Lower leg skin (tissue), 4 donors: ENCODE results near the gene STX8. TPM values are rescaled to one million over a fixed set of nuclear protein-coding genes. Genes with fewer than 3 reads are reported as not detected.

ENCODE experiments used
- DNase-seq, 2 donors: peaks; one replicate each; pipeline ENCODE4 v3.0.0-alpha.2; 2019; ENCODE audit warnings: low spot score in 2 of 2
- H3K4me3 ChIP-seq: fragments of 200-600 bp; sonication (generic); 2 replicates; pipeline ENCODE4 v1.5.1; 2017; ENCODE audit warnings: mild to moderate bottlenecking, low read depth; ENCODE audit not compliant: poor library complexity, severe bottlenecking
- POLR2A ChIP-seq, 2 donors: fragments of 450-650 bp; IDR thresholded peaks; one replicate each; pipeline ENCODE4 v1.6.1; 2016 to 2017; ENCODE audit warnings: antibody characterized with exemption in 2 of 2, mild to moderate bottlenecking in 1 of 2, moderate library complexity in 1 of 2
- WGBS, 2 donors: methylation state at CpG; one replicate each; pipeline ENCODE4 v1.1.5; 2018; 5-methylcytosine and 5-hydroxymethylcytosine counted together
- intact Hi-C: fragments of 100-400 bp; cut with DNase I; formaldehyde crosslinking; loops from one replicate; pipeline ENCODE4 v1.15.0; 2023; ENCODE audit warnings: low total_unique reads
- total RNA-seq, 4 donors: library from RNA; depleted of rRNA; stranded (reverse); fragments of >200 nt; gene quantifications; one replicate each; pipeline ENCODE4 v1.1.0, GENCODE V29; 2016
- TF ChIP-seq, protein P1 (sequence below), 3 donors: fragments of 450-650 bp; IDR thresholded peaks; one replicate each; pipeline ENCODE4 v1.5.1; 2016; ENCODE audit warnings: antibody characterized with exemption in 3 of 3, mild to moderate bottlenecking in 3 of 3, moderate library complexity in 2 of 3

STX8 gene
- total RNA-seq, 4 donors from 2014 or later, result 32.1 to 56.4 (median 45.1) TPM

DNA sequence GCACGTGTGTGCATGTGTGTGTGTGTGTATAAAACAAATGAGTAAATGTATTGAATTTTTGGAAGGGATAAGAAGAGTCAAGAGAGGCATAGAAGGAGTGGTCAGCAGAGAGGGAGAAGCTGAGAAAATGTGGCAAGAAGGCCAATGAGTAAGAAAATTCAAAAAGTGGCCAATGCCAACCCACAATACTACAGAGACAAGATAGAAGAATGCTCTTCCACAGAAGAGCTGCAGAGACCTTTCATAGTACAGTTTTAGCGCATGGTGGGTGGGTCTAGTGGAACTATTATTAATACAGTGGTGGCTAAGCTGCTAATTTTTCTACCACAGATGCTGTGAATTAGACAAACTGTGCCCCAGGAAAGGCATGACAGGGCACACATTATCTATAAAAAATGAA, 320.8 kb downstream of the STX8 start:
- no peak overlapping the region for H3K4me3 ChIP-seq
- TF ChIP-seq, protein P1, sequence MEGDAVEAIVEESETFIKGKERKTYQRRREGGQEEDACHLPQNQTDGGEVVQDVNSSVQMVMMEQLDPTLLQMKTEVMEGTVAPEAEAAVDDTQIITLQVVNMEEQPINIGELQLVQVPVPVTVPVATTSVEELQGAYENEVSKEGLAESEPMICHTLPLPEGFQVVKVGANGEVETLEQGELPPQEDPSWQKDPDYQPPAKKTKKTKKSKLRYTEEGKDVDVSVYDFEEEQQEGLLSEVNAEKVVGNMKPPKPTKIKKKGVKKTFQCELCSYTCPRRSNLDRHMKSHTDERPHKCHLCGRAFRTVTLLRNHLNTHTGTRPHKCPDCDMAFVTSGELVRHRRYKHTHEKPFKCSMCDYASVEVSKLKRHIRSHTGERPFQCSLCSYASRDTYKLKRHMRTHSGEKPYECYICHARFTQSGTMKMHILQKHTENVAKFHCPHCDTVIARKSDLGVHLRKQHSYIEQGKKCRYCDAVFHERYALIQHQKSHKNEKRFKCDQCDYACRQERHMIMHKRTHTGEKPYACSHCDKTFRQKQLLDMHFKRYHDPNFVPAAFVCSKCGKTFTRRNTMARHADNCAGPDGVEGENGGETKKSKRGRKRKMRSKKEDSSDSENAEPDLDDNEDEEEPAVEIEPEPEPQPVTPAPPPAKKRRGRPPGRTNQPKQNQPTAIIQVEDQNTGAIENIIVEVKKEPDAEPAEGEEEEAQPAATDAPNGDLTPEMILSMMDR (IDR thresholded peaks at IDR 0.05), result no peak
- TF ChIP-seq POLR2A (IDR thresholded peaks at IDR 0.05), result no peak
- DNase-seq, result no peak
- intact Hi-C loops, result no loop called here
- 48 to 92% methylated on average over 2 of the region's 2 CpGs for WGBS, 2 donors

DNA sequence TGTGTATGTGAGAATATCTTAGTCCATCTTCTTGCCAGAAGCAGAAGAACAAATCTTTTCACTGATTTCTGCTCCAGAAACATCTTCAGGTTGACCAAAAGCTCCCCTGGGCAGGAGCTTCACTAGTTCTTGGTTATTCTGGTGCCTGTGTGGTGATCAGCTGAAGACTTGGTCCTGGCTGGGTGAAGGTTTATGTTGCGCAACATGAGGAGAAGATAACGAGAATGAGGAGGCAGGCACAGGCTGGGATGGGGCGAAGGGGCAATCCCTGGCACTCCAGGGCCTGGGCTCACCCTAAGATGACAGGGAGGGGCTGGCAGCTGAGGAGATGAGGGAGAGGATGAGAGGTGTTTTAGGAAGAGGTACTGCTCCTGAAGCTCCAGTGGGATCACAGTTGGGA, 322.3 kb downstream of the STX8 start:
- TF ChIP-seq, protein P1 (IDR thresholded peaks at IDR 0.05), result no peak
- no peak for TF ChIP-seq POLR2A (IDR thresholded peaks at IDR 0.05)
- WGBS, 2 donors, result 79 to 88% methylated on average over 3 of the region's 3 CpGs
- intact Hi-C loops, result no loop called here
- H3K4me3 ChIP-seq, result no peak overlapping the region
- no peak for DNase-seq

DNA sequence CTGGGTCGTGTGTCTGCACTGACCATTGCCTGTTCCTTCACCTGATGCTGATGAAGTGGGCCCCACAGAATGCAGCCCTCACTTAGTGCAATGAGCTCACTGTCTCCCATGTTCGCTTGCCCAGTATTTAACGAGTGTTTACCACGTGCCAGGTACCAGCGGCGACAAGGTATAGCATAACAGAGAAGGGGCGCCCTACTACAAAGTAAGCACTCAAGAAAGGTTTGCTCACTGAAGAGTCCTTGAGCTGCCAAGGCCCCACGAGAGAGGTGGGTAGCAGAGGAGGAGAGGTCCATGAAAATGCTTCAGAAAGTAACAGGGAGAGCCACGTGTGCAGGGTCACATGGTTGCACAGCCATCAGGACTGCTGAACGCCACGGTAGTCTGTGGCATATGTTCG, 324.3 kb downstream of the STX8 start:
- 85% methylated on average over 12 of the region's 12 CpGs for WGBS, 2 donors
- TF ChIP-seq, protein P1 (IDR thresholded peaks at IDR 0.05), result no peak
- TF ChIP-seq POLR2A (IDR thresholded peaks at IDR 0.05), result no peak
- no peak overlapping the region for H3K4me3 ChIP-seq
- DNase-seq, result no peak
- intact Hi-C loops, result no loop called here

DNA sequence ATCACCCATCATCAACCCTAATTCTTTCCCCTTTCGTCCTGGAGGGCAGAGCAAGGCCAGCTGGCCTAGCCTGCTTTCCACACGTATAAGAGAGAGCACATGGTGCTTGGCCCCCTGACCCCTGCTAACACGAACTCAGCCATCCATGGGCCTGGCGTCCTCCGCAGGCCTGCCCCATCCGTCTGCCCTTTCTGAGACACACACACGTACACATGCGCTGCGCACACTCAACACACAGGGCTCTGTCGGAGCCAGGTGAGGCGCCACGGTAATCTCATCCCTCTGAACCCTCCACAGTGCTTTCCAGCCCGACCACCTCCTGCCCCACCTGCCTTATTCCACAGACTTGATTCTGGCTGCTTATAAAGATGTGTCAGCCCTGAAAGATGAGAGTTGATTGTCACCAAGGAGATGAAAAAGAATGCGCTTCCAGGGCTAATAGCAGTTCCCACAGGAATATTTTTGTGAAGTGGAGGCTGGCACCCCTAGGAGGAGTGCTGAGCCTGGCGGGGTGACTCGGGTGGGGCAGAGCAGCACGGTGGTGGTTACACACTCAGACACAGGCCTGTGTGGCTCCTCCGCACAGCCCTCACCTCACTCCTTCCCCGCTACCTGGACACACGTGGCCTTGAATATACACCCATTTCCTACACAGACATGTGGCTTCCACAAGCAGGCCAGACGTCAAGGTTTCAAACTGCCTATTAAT, 326.2 kb downstream of the STX8 start:
- no peak for DNase-seq
- intact Hi-C loops, result no loop called here
- 83 to 84% methylated on average over 21 of the region's 21 CpGs for WGBS, 2 donors
- TF ChIP-seq, protein P1 (IDR thresholded peaks at IDR 0.05), result no peak
- TF ChIP-seq POLR2A (IDR thresholded peaks at IDR 0.05), result no peak
- H3K4me3 ChIP-seq, result no peak overlapping the region

DNA sequence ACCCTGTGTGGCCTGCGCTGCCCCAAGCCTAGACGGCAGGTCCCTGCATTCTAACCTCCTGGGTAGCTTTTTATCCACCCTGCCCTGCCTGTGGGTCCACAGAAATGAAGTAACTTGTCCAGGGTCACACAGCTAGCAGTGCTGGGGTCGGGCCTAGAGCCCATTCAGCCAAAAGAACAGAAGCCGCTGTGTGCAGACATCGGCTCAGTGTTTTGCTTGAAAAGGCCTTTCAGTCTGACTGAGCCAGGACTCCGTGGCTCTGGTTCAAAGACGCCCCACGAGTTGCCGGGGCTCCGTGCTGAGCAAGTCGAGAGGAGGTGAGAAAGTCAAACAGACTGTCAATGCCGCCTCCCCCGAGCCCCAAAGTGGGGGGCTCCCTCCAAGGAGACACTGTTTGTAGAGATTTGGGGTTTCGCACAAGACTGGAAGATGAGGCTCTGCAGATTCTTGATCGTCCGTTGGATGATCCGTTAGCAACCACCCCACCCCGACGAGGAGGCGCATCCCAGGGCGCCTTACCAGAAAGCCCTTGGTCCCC, 328.1 kb downstream of the STX8 start:
- intact Hi-C loops, result no loop called here
- WGBS, 2 donors, result 91 to 95% methylated on average over 21 of the region's 21 CpGs
- no peak for DNase-seq
- TF ChIP-seq, protein P1 (IDR thresholded peaks at IDR 0.05), result no peak
- TF ChIP-seq POLR2A (IDR thresholded peaks at IDR 0.05), result no peak
- H3K4me3 ChIP-seq, result no peak overlapping the region
